ENCODE data around the gene SLC25A3. TPM values are rescaled to one million over a fixed set of nuclear protein-coding genes. Genes with fewer than 3 reads are reported as not detected.
"Not testable (repeated sequence)": the region's sequence is repeated elsewhere in the genome, so short reads cannot be mapped to it uniquely, and the experiment has no call there.

Gene SLC25A3
- total RNA-seq, 1 donor from 2014 or later = 956 TPM

DNA sequence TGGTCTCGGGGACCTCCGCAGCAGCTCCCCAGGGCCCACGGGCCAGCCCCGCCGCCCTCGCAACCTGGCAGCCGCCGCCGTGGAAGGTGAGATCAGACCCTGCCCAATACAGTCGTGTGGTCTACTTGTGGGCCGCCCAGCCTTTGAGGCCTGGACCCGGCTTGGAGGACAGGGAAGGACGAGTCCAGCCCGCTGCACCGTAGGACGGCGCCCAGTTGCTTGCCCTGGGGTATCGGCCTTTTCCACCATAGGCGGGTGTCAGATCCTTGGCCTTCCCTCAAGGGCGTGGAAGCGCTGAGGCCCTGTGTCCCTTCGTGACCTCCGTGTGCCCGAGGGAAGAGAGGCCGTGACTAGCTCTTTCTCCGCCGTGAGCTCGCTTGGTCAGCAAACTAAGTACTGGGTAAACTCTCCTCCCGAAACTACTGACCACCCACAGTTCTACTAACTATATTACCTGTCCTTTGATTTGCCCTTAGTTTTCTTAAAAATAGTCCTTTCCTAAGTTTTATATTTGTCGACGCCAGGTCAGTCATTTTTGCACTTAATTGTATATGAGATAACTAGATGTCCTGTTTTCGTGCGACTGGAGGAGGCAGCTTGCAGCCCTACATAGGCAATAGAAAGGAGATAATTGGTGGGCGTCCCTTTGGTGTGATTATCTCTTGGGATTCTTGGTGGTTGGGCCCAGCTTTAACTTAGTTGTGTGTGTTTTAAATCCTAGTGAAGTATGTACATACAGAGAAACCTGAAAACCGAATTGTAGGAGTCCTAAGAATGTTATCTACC lies 757 bp downstream of the SLC25A3 start:
- peaks cover 43% of the 10 kb centered on the region for H4K20me1 ChIP-seq (ENCODE audit: low read depth)
- peaks cover 17% of the 10 kb centered on the region for H3F3A ChIP-seq (ENCODE audit: low read depth)
- peak overlapping the region; percentile 98 for H3K9ac ChIP-seq
- H3K4me2 ChIP-seq = peak overlapping the region; percentile 97
- TF ChIP-seq EZH2 (IDR thresholded peaks at IDR 0.05) (no peak), EZH2phosphoT487 (IDR thresholded peaks at IDR 0.05) (no peak)
- TF ChIP-seq, protein P1, sequence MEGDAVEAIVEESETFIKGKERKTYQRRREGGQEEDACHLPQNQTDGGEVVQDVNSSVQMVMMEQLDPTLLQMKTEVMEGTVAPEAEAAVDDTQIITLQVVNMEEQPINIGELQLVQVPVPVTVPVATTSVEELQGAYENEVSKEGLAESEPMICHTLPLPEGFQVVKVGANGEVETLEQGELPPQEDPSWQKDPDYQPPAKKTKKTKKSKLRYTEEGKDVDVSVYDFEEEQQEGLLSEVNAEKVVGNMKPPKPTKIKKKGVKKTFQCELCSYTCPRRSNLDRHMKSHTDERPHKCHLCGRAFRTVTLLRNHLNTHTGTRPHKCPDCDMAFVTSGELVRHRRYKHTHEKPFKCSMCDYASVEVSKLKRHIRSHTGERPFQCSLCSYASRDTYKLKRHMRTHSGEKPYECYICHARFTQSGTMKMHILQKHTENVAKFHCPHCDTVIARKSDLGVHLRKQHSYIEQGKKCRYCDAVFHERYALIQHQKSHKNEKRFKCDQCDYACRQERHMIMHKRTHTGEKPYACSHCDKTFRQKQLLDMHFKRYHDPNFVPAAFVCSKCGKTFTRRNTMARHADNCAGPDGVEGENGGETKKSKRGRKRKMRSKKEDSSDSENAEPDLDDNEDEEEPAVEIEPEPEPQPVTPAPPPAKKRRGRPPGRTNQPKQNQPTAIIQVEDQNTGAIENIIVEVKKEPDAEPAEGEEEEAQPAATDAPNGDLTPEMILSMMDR (IDR thresholded peaks at IDR 0.05) = no peak
- Mint-ChIP-seq H3K27ac (peak overlapping the region; percentile 69), H3K36me3 (peaks cover 14% of the 10 kb centered on the region), H3K4me1 (peaks cover 20% of the 10 kb centered on the region), H3K4me3 (peak overlapping the region; percentile 93), H3K9me3 (no peaks in the 10 kb centered on the region), H3K27me3 (ENCODE audit: insufficient read depth, low read depth) (peaks cover 6% of the 10 kb centered on the region)
- peaks cover 60% of the 10 kb centered on the region for H3K79me2 ChIP-seq (ENCODE audit: low read depth)
- peaks cover 15% of the 10 kb centered on the region for H3K4me1 ChIP-seq
- peaks cover 26% of the 10 kb centered on the region for H3K36me3 ChIP-seq
- peak overlapping the region; percentile 79 for H3K27ac ChIP-seq
- no peaks in the 10 kb centered on the region for H3K9me3 ChIP-seq (ENCODE audit: low read depth)
- H3K27me3 ChIP-seq = no peaks in the 10 kb centered on the region
- H2AFZ ChIP-seq (replicated peaks) = no peak overlapping the region
- peak; percentile 56 for DNase-seq (ENCODE audit: low spot score)
- peak overlapping the region; percentile 98 for H3K4me3 ChIP-seq

DNA sequence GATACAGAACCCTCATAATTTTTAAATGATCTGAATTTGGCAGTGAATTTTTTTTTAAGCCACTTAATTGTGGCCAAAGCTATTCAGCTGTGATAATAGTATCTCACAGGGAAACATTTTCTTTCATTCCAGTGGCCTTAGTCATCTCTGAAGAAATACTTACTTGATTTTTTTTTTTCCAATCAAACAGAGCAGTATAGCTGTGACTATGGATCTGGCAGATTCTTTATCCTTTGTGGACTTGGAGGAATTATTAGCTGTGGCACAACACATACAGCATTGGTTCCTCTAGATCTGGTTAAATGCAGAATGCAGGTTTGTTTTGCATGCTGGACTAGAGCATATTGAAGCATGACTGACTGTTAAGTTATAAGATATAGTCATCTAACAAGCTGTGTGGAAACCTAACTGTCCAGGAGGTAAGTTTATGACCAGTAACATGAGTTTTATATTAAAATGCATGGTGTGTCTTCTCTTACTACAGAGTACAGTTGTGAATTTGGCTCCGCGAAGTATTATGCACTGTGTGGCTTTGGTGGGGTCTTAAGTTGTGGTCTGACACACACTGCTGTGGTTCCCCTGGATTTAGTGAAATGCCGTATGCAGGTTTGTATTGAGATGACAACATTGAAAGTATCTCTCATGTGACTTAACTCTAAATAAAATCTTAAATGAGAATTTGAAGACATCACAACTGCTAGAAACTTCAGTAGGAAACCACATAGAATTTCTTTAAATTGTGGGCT lies 1.9 kb downstream of the SLC25A3 start:
- H3K9me3 Mint-ChIP-seq = no peaks in the 10 kb centered on the region
- peaks cover 15% of the 10 kb centered on the region for H3K4me1 ChIP-seq
- H3K79me2 ChIP-seq (ENCODE audit: low read depth) = peaks cover 68% of the 10 kb centered on the region
- no peak for DNase-seq (ENCODE audit: low spot score)
- H3K9ac ChIP-seq = peak overlapping the region; percentile 98
- no peaks in the 10 kb centered on the region for H3K27me3 ChIP-seq
- peak overlapping the region; percentile 98 for H3K4me3 ChIP-seq
- H3K36me3 ChIP-seq = peaks cover 28% of the 10 kb centered on the region
- no peak overlapping the region for H3K27ac ChIP-seq
- peaks cover 20% of the 10 kb centered on the region for H3K4me1 Mint-ChIP-seq
- H3K4me2 ChIP-seq = peak overlapping the region; percentile 97
- peak overlapping the region; percentile 93 for H3K4me3 Mint-ChIP-seq
- peaks cover 29% of the 10 kb centered on the region for H3F3A ChIP-seq (ENCODE audit: low read depth)
- peaks cover 6% of the 10 kb centered on the region for H3K27me3 Mint-ChIP-seq (ENCODE audit: insufficient read depth, low read depth)
- H3K36me3 Mint-ChIP-seq = peaks cover 19% of the 10 kb centered on the region
- H3K9me3 ChIP-seq (ENCODE audit: low read depth) = no peaks in the 10 kb centered on the region
- no peak overlapping the region for H3K27ac Mint-ChIP-seq
- TF ChIP-seq EZH2 (IDR thresholded peaks at IDR 0.05) = no peak
- TF ChIP-seq, protein P1 (IDR thresholded peaks at IDR 0.05) = no peak
- no peak for TF ChIP-seq EZH2phosphoT487 (IDR thresholded peaks at IDR 0.05)
- no peak overlapping the region for H2AFZ ChIP-seq (replicated peaks)
- H4K20me1 ChIP-seq (ENCODE audit: low read depth) = peaks cover 43% of the 10 kb centered on the region

DNA sequence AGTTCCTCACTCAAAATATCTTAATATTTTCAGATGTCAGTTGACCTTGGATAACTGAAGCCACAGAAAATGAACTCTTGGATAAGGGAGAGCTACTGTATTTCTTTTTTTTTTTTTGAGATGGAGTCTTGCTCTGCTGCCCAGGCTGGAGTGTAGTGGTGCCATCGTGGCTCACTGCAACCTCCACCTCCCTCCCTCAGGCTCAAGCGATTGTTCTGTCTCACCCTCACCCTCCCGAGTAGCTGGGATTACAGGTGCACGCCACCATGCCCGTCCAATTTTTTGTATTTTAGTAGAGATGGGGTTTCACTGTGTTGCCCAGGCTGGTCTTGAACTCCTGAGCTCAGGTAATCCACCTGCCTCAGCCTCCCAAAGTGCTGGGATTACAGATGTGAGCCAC lies 3.8 kb downstream of the SLC25A3 start:
- H3K9me3 Mint-ChIP-seq; H3K9ac ChIP-seq; H3K4me3 Mint-ChIP-seq; H3K27me3 ChIP-seq; H3K4me2 ChIP-seq; H3K27ac ChIP-seq; H2AFZ ChIP-seq (replicated peaks); H3K4me3 ChIP-seq; DNase-seq (ENCODE audit: low spot score); H3K27ac Mint-ChIP-seq; H3K27me3 Mint-ChIP-seq (ENCODE audit: insufficient read depth, low read depth); H3K9me3 ChIP-seq (ENCODE audit: low read depth): not testable (repeated sequence)
- Mint-ChIP-seq H3K4me1 (peaks cover 20% of the 10 kb centered on the region), H3K36me3 (peaks cover 27% of the 10 kb centered on the region)
- peaks cover 15% of the 10 kb centered on the region for H3K4me1 ChIP-seq
- H3K36me3 ChIP-seq = peaks cover 43% of the 10 kb centered on the region
- H3F3A ChIP-seq (ENCODE audit: low read depth) = peaks cover 46% of the 10 kb centered on the region
- peaks cover 43% of the 10 kb centered on the region for H4K20me1 ChIP-seq (ENCODE audit: low read depth)
- H3K79me2 ChIP-seq (ENCODE audit: low read depth) = peaks cover 68% of the 10 kb centered on the region
